ENCODE measurements around the gene MATN3. TPM values are rescaled to one million over a fixed set of nuclear protein-coding genes. Genes with fewer than 3 reads are reported as not detected.

The MATN3 gene
- total RNA-seq, 3 donors from 2014 or later (not counting 1 experiment from before 2014, with no cell fraction given), result not detected

- Mint-ChIP-seq H3K27me3 (ENCODE audit: low read depth in 2 of 2) (no peaks in the 10 kb centered on the region), H3K4me1 (no peaks in the 10 kb centered on the region), H3K36me3 (peaks cover 27% of the 10 kb centered on the region), H3K9me3 (no peaks in the 10 kb centered on the region), H3K27ac (no peak overlapping the region), H3K4me3 (no peak overlapping the region)
- H3K27ac ChIP-seq (ENCODE audit: low read length), result no peak overlapping the region
- intact Hi-C loops (cut with micrococcal nuclease), result no loop called here
- 92% methylated on average over 6 of the region's 6 CpGs for WGBS (ENCODE audit: insufficient coverage)
- H3K4me3 ChIP-seq (ENCODE audit: low read length), result no peak overlapping the region
- H3K4me1 ChIP-seq (ENCODE audit: control insufficient read depth, insufficient read depth, low read length), result no peaks in the 10 kb centered on the region
- no peak for DNase-seq
- no peak for ATAC-seq
- no peaks in the 10 kb centered on the region for H3K27me3 ChIP-seq (ENCODE audit: control insufficient read depth, insufficient read depth, low read length)
- H3K9me3 ChIP-seq (ENCODE audit: control insufficient read depth, insufficient read depth, low read length), result no peaks in the 10 kb centered on the region
- no peak for TF ChIP-seq CTCF (IDR thresholded peaks at IDR 0.05)
- peaks cover 46% of the 10 kb centered on the region for H3K36me3 ChIP-seq (ENCODE audit: control insufficient read depth, insufficient read depth, low read length)
Measured at GRCh38 chr2:20030224-20030623, 17.8 kb upstream of the MATN3 start.

- Histone ChIP-seq H3K27me3 (ENCODE audit: control insufficient read depth, insufficient read depth, low read length) (no peaks in the 10 kb centered on the region), H3K27ac (ENCODE audit: low read length) (no peak overlapping the region), H3K4me1 (ENCODE audit: control insufficient read depth, insufficient read depth, low read length) (no peaks in the 10 kb centered on the region), H3K36me3 (ENCODE audit: control insufficient read depth, insufficient read depth, low read length) (peaks cover 23% of the 10 kb centered on the region), H3K4me3 (ENCODE audit: low read length) (no peak overlapping the region), H3K9me3 (ENCODE audit: control insufficient read depth, insufficient read depth, low read length) (no peaks in the 10 kb centered on the region)
- DNase-seq, result no peak
- TF ChIP-seq CTCF (IDR thresholded peaks at IDR 0.05), result no peak
- Mint-ChIP-seq H3K4me1 (no peaks in the 10 kb centered on the region), H3K36me3 (peaks cover 21% of the 10 kb centered on the region), H3K9me3 (no peaks in the 10 kb centered on the region), H3K4me3 (no peak overlapping the region), H3K27me3 (ENCODE audit: low read depth in 2 of 2) (no peaks in the 10 kb centered on the region), H3K27ac (no peak overlapping the region)
- ATAC-seq, result no peak
- intact Hi-C loops (cut with micrococcal nuclease), result no loop called here
- 89% methylated on average over 3 of the region's 3 CpGs for WGBS (ENCODE audit: insufficient coverage)
Measured at GRCh38 chr2:20027705-20028434, 15.4 kb upstream of the MATN3 start.

- DNase-seq (no peak), ATAC-seq (no peak)
- no peaks in the 10 kb centered on the region for H3K27me3 Mint-ChIP-seq (ENCODE audit: low read depth in 2 of 2)
- peaks cover 17% of the 10 kb centered on the region for H3K36me3 ChIP-seq (ENCODE audit: control insufficient read depth, insufficient read depth, low read length)
- WGBS (ENCODE audit: insufficient coverage), result 97% methylated on average over 4 of the region's 4 CpGs
- H3K36me3 Mint-ChIP-seq, result peaks cover 21% of the 10 kb centered on the region
- H3K4me3 Mint-ChIP-seq, result no peak overlapping the region
- intact Hi-C loops (cut with micrococcal nuclease), result no loop called here
- H3K9me3 Mint-ChIP-seq, result no peaks in the 10 kb centered on the region
- H3K4me3 ChIP-seq (ENCODE audit: low read length), result no peak overlapping the region
- H3K27me3 ChIP-seq (ENCODE audit: control insufficient read depth, insufficient read depth, low read length), result no peaks in the 10 kb centered on the region
- no peaks in the 10 kb centered on the region for H3K4me1 ChIP-seq (ENCODE audit: control insufficient read depth, insufficient read depth, low read length)
- no peak overlapping the region for H3K27ac Mint-ChIP-seq
- H3K4me1 Mint-ChIP-seq, result no peaks in the 10 kb centered on the region
- H3K9me3 ChIP-seq (ENCODE audit: control insufficient read depth, insufficient read depth, low read length), result no peaks in the 10 kb centered on the region
- no peak for TF ChIP-seq CTCF (IDR thresholded peaks at IDR 0.05)
- no peak overlapping the region for H3K27ac ChIP-seq (ENCODE audit: low read length)
Measured at GRCh38 chr2:20027260-20027677, 14.8 kb upstream of the MATN3 start.

All from natural killer cell (primary cell).